Stimulated activated CD4-positive, alpha-beta T cell treated with anti-CD3 and anti-CD28 coated beads, Interleukin-4, amount 100 ng/mL, for 24 hours (primary cell): ENCODE data around the gene CSN3.
"Not testable (repeated sequence)": the region's sequence is repeated elsewhere in the genome, so short reads cannot be mapped to it uniquely, and the experiment has no call there.

Source experiments
- DNase-seq: peaks from one replicate; pipeline ENCODE4 v3.0.0-alpha.2; 2020

The CSN3 gene, protein sequence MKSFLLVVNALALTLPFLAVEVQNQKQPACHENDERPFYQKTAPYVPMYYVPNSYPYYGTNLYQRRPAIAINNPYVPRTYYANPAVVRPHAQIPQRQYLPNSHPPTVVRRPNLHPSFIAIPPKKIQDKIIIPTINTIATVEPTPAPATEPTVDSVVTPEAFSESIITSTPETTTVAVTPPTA

DNA sequence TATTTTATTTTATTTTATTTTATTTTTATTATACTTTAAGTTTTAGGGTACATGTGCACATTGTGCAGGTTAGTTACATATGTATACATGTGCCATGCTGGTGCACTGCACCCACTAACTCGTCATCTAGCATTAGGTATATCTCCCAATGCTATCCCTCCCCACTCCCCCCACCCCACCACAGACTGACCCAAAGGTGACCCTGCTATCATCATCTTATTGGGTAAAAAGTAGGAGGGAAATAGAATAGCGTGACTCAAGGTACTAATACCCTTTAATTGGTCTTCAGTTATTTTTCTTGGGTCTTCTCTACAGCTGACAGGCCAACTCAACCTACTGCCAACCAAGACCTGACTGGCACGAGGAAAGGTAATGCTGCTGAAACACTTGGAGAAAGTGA lies at the start of gene CSN3:
TSS of gene CSN3 (plus strand) at position 301 of the 400 bp plus-strand sequence. CDS start 2,223 bp downstream, outside the sequence.
- DNase-seq = not testable (repeated sequence)

DNA sequence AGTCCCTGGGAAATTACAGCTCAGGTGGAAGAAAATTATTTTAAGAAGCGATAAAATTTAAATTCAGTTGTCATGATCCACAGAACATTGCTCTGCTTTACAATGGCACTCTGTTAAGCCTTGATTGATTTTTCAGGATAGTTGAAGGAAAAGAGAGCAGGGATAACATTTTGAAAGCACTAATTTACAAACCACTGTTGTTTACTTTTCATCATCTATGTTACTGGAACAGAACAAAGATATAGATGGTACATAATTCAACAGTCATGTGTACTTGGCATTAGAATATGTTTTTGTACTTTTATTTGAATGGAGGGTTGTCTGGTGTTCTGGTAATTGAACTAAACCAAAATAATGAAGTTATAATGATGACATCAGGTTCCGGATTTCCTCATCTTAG lies 49.5 kb upstream of the CSN3 start:
- DNase-seq = no peak

DNA sequence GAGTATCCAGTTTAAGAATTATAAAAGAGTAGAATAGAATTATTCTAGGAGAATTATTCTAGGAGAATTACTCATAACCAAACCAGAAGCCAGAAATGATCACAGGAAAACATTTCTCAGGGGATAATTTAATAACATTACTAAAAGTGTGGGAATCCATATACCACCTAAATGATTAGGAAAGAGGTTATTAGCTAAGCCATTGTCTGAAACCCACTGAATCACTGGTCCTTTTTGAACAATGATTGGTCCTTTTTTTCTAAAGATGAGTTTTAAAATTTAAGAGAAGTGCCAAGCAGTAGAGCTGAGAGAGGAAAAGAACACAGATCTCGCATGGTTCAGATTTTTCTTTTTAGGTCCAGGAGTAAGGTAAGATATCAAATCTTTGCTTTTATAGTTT lies 47.0 kb upstream of the CSN3 start, which contains the start of gene ODAM:
TSS of gene ODAM (plus strand) at position 301 of the 400 bp plus-strand sequence. CDS start 819 bp downstream, outside the sequence.
- DNase-seq = no peak

- DNase-seq = no peak
Measured at GRCh38 chr4:70196857-70197256, 45.5 kb upstream of the CSN3 start.

DNA sequence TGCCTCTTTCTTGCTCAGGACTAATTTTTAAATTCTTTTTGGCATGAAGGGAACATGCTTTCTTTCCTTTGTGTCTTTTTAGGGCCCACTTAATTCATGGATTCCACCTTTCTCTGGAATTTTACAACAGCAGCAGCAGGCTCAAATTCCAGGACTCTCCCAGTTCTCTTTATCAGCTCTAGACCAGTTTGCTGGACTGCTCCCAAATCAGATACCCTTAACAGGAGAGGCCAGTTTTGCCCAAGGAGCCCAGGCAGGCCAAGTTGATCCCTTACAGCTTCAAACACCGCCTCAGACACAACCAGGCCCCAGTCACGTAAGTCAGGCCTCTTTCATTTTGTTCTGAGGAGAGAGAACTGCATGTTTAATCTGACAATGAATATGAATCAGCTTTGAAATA lies 44.6 kb upstream of the CSN3 start:
- DNase-seq = no peak

DNA sequence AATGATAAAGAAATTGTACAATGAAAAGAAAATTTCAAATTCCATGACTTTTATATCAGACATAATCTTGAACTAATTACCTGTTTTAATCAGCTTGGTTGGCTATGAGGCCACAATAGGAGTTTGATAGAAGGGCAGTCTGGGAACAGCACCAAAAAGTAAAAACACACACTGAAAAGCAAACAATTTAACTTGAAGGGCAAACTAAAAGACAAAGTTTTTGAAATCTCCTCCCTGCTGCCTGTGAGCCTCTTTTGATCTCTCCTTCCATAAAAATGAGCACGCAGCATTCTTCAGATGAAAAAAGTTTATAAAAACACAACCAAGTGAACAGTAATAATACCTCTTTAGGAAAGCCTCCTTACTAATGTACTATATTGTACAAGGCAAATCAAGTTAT lies 38.8 kb upstream of the CSN3 start:
- no peak for DNase-seq

DNA sequence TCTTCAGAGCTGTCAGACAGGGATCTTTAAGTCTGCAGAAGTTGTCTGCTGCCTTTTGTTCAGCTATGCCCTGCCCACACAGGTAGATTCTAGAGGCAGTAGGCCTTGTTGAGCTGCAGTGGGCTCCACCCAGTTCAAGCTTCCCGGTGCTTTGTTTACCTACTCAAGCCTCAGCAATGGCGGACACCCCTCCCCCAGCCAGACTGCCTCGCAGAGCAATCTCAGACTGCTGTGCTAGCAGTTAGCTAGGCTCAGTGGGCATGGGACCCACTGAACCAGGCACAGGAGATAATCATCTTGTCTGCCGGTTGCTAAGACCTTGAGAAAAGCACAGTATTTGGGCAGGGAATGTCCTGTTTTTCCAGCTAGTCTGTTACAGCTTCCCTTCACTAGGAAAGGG lies 29.6 kb upstream of the CSN3 start:
- DNase-seq = not testable (repeated sequence)

GRCh38 chr4:70216109-70216508 lies 26.3 kb upstream of the CSN3 start:
- not testable (repeated sequence) for DNase-seq

- not testable (repeated sequence) for DNase-seq
Measured at GRCh38 chr4:70216550-70216949, 25.8 kb upstream of the CSN3 start.

DNA sequence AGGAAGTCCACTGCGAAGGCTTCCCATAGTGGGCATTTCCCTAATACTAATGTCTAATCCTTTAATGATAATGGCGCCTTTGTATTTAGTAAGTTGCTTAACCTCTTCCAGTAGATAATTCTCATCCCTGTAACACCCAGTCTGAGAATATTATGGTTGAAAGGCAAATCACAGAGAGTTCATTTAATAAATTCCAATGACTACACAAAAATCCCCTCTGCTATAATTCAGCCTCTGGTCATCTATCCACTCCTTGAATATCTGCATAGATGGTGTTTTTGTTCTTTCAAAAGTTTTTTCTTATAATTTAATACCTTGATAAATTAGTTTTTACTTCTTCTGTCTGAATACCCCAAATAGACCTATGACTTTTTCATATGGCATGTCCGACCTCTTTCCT lies 21.0 kb upstream of the CSN3 start:
- DNase-seq = not testable (repeated sequence)

GRCh38 chr4:70221818-70222217 lies 20.6 kb upstream of the CSN3 start:
- not testable (repeated sequence) for DNase-seq

DNA sequence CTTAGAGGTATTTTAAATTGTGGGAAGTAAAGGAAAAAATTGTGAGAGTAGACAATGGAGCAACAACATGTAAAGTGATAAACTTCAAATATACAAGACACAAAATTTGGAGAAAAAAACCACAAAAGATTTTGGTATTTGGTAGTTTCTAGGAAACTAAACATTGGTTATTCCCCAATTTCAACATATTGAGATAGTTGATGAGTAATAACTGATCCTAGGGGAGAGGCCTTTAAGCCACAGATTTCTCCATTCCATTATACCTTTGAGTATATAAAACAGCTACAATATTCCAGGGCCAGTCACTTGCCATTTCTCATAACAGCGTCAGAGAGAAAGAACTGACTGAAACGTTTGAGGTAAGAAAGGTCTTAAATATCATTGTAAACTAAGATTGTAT lies 16.6 kb upstream of the CSN3 start, which contains the start of gene FDCSP:
TSS of gene FDCSP (plus strand) at position 301 of the 400 bp plus-strand sequence. CDS start 5,071 bp downstream, outside the sequence.
- no peak for DNase-seq

GRCh38 chr4:70236125-70236524 lies 6.3 kb upstream of the CSN3 start:
- no peak for DNase-seq

- DNase-seq = no peak
Measured at GRCh38 chr4:70239131-70239883, 3.1 kb upstream of the CSN3 start.

GRCh38 chr4:70239884-70240591 lies 2.4 kb upstream of the CSN3 start:
- DNase-seq = no peak

DNA sequence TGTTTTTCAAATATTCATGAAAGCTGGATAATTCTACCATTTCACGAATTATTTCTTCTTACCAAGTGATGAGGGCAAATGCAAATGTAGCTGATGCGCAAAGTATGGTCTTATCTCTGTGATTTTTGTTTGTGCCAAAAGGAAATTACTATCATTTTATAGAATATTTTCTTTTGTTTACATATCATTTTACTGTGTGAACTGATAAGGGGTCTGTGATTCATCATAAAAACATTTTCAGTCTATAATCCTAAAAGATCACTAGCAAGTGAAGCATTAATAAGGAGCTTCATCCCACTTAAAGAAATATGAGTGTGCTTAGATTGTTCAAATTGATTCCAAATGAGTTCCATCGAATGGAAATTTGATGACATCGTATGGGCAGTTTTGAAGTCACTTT lies 694 bp downstream of the CSN3 start:
- DNase-seq = no peak

GRCh38 chr4:70251250-70251944 lies 9.0 kb downstream of the CSN3 start:
- DNase-seq = no peak

- DNase-seq = no peak
Measured at GRCh38 chr4:70251945-70252277, 9.5 kb downstream of the CSN3 start.

- DNase-seq = no peak
Measured at GRCh38 chr4:70269674-70270073, 27.3 kb downstream of the CSN3 start.

- no peak for DNase-seq
Measured at GRCh38 chr4:70277121-70277520, 34.7 kb downstream of the CSN3 start.

GRCh38 chr4:70280567-70280966 lies 38.2 kb downstream of the CSN3 start:
- DNase-seq = no peak

DNA sequence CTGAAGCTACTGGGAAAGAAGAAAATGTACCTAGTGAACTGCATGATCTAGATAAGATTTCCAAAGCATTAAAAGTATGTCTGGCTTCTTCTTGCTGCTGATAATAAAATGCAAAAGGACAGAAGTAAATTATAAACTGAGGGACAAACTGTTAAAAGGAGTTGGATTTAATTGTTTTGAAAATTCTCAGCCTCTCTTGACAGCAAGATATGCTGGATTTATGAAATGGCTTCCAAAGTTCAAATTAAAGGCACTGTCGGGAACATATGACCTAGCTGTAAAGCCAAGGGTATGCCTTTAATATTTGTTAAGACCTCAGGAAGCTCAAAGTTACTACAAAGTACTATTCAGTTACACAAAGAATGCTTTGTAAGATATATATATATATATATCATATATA lies 46.3 kb downstream of the CSN3 start:
- no peak for DNase-seq

DNA sequence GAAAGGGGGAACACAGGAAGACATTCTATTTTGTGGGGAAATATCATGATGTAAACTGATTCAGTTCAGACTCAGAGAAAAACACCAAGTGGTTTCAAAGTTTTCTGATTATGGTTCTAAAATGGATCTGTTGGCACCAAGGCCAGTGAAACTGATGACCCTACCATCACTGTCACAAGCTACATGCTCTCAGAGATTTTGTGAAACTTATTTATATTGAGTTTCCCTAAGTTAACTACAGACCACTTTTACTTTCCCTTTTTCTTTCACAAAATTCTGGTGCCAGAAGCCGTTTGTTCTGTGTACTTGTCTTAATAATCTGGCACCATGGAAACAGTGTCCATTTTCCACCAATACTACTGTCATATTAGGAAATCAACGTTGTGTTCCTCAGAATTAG lies 48.9 kb downstream of the CSN3 start:
- DNase-seq = no peak
